HG03521 (cell line): ENCODE measurements around the gene SCUBE1.

Experiments used
- ATAC-seq: cut with Tn5 transposase; IDR thresholded peaks from one replicate; pipeline ENCODE4 v1.9.1; 2021; ENCODE audit warnings: mild to moderate bottlenecking, moderate library complexity; ENCODE audit not compliant: unreplicated experiment

The SCUBE1 gene

DNA sequence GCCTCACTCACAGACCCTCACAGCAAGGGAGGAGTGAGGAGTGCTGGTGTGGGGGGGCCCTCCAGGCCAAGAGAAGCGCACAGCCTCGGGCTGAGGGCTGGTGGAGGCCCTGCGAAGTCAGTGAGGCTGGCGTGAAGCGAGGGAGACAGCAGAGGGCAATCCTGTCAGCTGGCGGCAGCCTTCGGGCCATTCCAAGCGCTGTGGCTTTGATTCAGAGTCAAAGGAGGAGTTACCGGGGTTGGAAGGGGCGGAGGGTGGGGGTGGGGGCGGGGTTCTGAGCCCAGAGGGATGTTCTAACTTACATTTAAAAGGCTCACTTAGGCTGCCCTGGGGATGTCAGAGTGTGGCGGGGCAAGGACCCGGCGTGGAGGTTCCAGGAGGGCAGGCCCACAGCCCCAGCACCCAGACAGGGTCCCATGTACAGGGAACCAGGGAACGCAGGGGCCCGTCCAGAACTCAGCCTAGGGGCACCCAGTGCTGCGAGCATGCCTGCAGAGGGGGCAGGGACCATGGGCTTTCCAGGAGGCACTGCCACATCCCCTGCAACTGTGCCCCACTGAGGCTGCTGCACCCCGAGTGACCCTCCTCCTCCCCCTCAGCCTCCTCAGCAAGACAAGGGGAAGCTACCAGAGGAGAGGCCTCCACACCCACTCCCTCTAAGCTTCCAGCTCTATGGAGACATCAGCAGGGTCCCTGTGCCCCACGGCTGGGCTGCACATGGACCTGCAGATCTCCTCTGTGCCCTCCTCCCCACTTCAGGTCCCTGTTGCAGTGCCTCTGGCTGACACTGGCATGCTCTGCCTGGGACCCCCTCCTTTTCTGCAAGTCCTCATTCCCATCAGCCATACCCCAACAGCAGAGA is 116.6 kb downstream of the SCUBE1 start:
- ATAC-seq, result no peak

- no peak for ATAC-seq
Measured at GRCh38 chr22:43225609-43226008, 117.6 kb downstream of the SCUBE1 start.

GRCh38 chr22:43222987-43223386 is 120.2 kb downstream of the SCUBE1 start:
- no peak for ATAC-seq

GRCh38 chr22:43222262-43222661 is 120.9 kb downstream of the SCUBE1 start:
- ATAC-seq, result no peak

- no peak for ATAC-seq
Measured at GRCh38 chr22:43220625-43221380, 122.4 kb downstream of the SCUBE1 start.

DNA sequence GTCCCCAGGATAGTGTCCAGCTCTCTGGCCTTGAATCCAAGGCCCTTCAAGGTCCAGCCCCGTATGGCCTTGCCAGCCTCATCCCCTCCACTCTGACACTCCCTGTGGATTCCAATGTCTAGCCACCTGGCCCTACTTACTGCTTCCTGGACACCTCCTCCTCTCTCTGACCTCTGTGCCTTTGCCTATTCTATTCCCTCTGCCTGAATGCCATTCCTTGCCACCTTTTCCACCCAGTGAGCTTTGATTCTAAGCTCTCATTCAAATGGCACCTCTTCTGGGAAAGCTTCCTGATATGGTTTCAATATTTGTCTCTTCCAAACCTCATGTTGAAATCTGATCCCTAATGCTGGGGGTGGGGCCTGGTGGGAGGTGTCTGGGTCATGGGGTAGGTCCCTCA is 124.4 kb downstream of the SCUBE1 start:
- no peak for ATAC-seq

DNA sequence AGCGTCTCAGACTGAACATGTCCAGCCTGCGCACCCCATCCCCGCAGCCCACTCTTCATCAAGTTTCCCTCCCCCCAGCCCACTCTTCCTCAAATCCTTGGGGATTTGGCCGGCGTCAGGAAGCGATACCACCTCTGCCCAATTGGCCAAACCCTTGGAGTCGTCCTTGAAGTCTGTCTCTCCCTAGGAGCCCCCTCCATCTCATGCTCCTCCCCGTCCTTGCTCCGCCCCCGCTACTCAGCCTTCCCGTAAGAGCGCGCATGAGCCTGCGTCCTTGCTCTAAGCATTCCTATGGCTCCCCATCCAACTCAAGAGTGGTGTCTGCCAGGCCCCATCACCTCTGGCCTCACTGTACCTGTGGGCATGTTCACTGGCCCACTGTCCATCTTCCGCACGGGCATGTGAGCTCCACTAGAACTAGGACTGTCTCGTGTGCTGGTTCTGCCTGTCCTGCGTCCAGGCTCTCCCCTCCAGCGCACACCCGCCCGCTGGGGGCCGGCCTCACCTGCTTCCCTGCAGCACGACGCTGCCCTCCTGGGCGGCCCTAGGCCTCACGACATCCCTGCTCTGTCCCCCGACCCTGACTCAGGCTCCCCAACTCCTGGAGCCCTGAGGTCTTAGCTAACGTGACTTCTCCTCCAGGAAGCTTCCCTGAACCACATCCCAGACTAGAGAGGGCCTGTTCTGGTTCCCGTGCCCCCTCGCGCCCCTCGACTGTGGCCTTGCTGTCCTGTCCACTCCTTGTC is 125.7 kb downstream of the SCUBE1 start:
- ATAC-seq, result no peak

DNA sequence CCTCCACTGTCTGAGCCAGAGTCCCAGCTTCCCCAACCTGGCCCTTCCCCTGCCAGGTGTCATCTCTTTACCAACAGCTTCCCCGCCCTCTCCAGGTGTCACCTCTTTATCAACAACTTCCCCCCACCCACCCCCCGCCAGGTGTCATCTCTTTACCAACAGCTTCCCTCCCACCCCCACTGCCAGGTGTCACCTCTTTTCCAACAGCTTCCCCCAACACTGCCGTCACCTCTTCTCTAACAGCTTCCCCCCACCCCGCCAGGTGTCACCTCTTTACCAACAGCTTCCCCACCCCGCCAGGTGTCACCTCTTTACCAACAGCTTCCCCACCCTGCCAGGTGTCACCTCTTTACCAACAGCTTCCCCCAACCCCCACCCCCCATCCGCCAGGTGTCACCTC is 126.4 kb downstream of the SCUBE1 start:
- no peak for ATAC-seq

DNA sequence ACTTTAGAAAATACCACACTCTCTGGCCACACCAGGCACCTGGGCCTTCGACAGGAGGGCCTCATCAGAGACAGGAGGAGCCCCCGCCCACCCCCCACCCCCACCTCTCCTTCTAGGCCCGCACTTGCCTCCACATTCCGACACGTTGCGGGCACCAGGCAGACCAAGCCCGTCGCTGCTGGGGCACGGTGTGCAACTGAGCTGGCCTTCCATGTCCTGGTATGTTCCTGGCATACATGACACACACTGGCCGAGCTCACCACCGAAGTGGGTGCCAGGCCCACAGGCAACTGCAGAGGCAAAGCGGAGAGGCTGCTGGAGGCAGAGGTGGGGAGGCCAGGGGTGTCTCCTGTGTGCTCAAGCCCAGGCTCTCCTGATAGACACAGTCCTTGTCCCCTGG is 129.2 kb downstream of the SCUBE1 start:
- ATAC-seq, result no peak

DNA sequence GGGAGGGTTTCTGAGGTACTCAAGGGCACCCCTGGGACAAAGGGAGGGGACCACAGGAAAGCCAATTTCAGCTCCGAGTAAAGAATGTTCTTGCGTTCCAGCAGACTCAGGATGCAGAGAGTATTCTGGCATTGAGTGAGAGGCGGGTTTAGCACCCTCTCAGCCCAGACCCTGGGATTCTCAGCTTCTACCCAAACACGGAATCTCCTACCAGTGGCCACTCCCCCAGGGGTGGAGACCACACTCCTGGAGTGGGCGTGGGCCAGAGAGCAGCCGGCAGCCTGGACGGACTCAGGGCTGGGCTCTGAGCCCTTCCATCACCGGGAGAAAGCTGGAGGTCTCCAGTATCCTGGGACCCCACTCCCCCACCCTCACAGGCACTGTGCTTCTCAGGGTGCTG is 130.1 kb downstream of the SCUBE1 start:
- no peak for ATAC-seq

GRCh38 chr22:43212434-43212952 is 130.7 kb downstream of the SCUBE1 start:
- no peak for ATAC-seq

- ATAC-seq, result no peak
Measured at GRCh38 chr22:43211941-43212433, 131.2 kb downstream of the SCUBE1 start.

DNA sequence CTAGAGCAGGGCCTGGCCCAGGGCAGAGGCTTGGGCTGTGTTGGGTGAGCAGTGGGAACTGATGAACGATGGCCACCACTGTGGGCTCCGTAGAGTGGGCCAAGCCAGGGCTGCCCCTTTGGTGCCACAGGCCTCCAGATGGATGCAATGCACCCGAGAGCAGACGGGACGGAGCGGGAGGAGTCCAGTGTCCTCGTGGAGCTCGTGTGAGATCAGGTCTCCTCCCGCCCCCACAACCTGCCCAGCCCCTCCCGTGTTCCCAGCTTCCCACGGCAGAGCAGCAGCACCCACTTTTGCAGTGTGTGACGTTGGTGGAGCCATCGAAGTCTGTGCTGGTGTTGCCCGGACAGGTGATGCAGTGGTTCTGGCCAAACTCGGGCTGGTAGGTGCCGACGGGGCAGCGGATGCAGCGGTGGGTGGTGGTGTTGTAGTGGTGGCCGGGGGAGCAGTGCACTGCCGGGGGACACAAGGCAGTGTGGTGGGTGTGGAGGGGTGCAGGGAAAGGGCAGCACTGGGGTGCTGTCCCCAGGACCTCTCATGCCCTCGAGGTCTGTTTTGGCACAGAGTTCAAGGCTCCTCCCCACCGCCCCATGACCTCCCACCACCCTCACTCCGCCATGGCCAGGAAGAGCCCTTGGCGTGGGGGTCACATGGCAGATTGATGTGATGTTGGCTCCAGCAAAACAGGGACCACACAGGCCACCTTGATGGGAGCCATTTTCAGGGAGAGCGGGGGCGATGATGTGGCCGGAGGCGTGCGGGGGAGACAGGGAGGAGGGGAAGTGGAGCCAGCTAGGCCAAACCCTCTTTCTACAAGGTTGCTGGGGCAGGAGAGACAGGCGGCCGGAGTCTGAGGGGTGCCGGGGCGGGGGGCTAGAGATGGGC is 132.3 kb downstream of the SCUBE1 start:
- no peak for ATAC-seq

DNA sequence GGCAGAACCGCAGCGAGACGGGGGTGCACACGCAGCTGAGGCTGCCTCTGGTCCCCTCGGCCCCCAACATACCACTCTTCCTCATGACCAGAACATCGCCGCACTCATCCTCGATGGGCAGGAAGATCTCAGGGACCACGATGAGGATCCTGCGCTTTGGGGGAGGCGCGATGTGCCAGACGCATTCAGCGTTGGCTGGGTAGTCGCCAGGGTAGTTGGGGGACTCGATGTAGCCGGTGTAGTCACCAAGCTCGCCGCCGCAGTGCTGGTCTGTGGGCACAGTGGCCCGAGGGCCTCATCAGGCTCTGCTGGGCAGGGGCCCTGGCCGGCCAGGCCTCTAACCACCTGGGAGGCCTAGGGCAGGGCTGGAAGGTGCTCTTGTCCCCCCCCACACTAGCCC is 133.2 kb downstream of the SCUBE1 start:
- no peak for ATAC-seq

GRCh38 chr22:43209523-43209890 is 133.7 kb downstream of the SCUBE1 start:
- no peak for ATAC-seq

DNA sequence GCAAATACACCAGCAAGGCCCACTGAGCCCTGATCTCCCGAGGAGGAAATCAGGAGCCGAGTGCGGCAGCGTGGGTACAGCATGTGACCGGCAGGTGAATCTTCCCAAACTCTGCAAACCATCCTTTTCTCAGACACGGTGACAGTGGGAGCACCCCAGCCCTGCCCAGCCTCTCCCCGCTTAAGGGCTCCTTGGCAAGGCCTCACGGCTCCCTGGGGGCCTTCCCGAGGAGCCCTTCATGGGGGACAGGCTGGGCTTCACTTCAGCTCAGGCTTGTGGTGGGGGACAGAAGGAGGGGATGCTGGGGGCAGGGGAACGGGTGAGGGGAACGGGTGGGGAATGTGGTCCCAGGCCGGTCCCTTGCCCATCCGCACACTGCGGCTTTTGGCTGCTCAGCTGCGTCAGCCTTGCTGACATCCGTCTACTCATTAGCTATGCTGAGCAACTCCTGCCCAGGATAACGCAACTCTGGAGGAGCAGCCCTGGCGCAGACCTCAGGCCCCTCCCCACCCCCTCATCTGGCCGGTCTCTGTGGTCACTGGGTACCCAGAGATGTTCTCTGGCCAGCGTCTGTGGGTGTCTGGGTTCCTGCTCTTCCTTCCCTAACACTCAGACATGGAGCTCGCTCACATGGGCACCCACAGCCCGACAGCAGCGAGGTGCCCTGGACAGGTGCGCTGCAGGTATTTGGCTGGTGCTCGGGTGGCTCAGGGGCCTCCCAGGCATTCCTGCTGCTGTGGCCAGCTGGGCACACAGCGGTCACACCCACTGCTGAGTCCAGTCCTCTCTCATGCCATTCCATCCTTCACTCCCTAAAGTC is 134.3 kb downstream of the SCUBE1 start:
- no peak for ATAC-seq

- ATAC-seq, result no peak
Measured at GRCh38 chr22:43207849-43208702, 135.1 kb downstream of the SCUBE1 start.

- no peak for ATAC-seq
Measured at GRCh38 chr22:43207386-43207785, 135.8 kb downstream of the SCUBE1 start.
